ENCODE data around the gene BTNL9. TPM values are rescaled to one million over a fixed set of nuclear protein-coding genes. Genes with fewer than 3 reads are reported as not detected.

The BTNL9 gene
- total RNA-seq, 6 donors from 2014 or later: 71.8 to 634 (median 147) TPM

DNA sequence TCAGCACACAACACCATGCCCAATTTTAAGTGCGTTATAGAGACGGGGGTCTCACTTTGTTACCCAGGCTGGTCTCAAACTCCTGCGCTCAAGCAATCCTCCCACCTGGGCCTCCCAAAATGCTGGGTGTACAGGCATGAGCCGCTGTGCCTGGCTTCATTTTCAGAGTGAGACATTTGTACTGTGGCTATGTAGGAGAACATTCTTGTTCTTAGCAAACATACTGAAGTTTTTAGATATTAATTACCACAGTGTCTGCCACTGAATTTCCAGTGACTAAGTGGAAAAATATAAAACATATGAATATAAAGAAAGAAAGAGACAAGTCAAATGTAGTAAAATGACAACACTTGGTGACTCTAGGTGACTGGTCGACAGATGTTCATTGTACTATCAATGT lies 20.9 kb downstream of the BTNL9 start:
- Histone ChIP-seq H3K27me3 (peaks cover 0 to 14% (median 9%) of the 10 kb centered on the region in 4 donors), H3K27ac (no peak overlapping the region), H3K4me1 (peaks cover 0 to 8% (median 3%) of the 10 kb centered on the region in 4 donors), H3K36me3 (peaks cover 0 to 28% (median 6%) of the 10 kb centered on the region in 4 donors), H3K4me3 (no peak overlapping the region), H3K9me3 (no peaks in the 10 kb centered on the region)
- DNase-seq (no peak), ATAC-seq (ENCODE audit: low FRiP score in 2 of 2) (no peak)
- TF ChIP-seq POLR2A (IDR thresholded peaks at IDR 0.05) (no peak), EP300 (IDR thresholded peaks at IDR 0.05) (no peak), CTCF (IDR thresholded peaks at IDR 0.05) (no peak), POLR2AphosphoS5 (IDR thresholded peaks at IDR 0.05) (no peak)
- WGBS, 2 donors: 94 to 95% methylated on average over 5 of the region's 5 CpGs

GRCh38 chr5:181061645-181062044 lies 21.6 kb downstream of the BTNL9 start:
- H3K9me3 ChIP-seq: no peaks in the 10 kb centered on the region
- TF ChIP-seq POLR2AphosphoS5 (IDR thresholded peaks at IDR 0.05) (no peak), EP300 (IDR thresholded peaks at IDR 0.05) (no peak), POLR2A (IDR thresholded peaks at IDR 0.05) (no peak), CTCF (IDR thresholded peaks at IDR 0.05) (no peak)

DNA sequence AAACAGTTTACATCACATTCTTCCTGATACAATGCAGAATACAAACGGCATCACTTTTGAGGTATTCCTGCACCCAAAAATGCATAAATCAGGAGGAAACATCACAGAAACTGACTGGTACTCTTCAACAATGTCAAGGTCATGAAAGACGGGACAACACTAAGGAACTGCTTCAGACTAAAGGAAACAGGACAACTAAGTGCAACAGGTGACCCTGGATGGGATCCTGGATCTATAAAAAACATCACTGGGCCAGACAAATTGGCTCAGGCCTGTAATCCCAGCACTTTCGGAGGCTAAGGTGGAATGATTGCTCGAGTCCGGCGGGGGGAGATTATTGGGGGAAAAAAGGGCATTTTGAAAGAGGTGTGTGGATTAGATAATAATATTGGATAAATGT lies 22.6 kb downstream of the BTNL9 start:
- no peak overlapping the region for H3K4me3 ChIP-seq
- WGBS, 2 donors: 88% methylated on average over 6 of the region's 6 CpGs

More at GRCh38 chr5:181061645-181062044, 21.6 kb downstream of the BTNL9 start:
- Histone ChIP-seq H3K4me1 (peaks cover 0 to 8% (median 3%) of the 10 kb centered on the region in 4 donors), H3K4me3 (no peak overlapping the region), H3K36me3 (peaks cover 0 to 21% (median 6%) of the 10 kb centered on the region in 4 donors), H3K27me3 (peaks cover 0 to 14% (median 9%) of the 10 kb centered on the region in 4 donors), H3K27ac (no peak overlapping the region)
- WGBS, 2 donors: 66 to 76% methylated on average over 14 of the region's 14 CpGs
- DNase-seq: no peak
- no peak for ATAC-seq (ENCODE audit: low FRiP score in 2 of 2)

DNA sequence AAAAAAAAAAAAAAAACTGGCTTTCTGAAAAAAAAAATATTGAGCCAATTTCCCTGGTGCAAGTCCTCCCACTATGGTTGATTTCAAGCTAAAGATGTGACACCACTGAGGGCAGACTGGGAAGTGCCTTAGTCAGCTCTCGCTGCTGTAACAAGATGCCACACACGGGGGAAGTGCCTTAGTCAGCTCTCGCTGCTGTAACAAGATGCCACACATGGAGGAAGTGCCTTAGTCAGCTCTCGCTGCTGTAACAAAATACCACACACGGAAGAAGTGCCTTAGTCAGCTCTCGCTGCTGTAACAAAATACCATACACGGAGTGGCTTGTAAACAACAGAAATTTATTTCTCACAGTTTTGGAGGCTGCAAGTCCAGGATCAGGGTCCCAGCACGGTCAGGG lies 23.4 kb downstream of the BTNL9 start:
- no peak for DNase-seq
- ATAC-seq (ENCODE audit: low FRiP score in 2 of 2): no peak
- no peak for TF ChIP-seq EP300 (IDR thresholded peaks at IDR 0.05)
- TF ChIP-seq CTCF (IDR thresholded peaks at IDR 0.05): no peak
- TF ChIP-seq POLR2AphosphoS5 (IDR thresholded peaks at IDR 0.05): no peak
- TF ChIP-seq POLR2A (IDR thresholded peaks at IDR 0.05): no peak
- peaks cover 0 to 14% (median 9%) of the 10 kb centered on the region in 4 donors for H3K27me3 ChIP-seq
- H3K36me3 ChIP-seq: peaks cover 0 to 12% (median 6%) of the 10 kb centered on the region in 4 donors
- no peak overlapping the region for H3K4me3 ChIP-seq
- no peaks in the 10 kb centered on the region for H3K9me3 ChIP-seq
- 81 to 89% methylated on average over 7 to 8 of the region's 8 CpGs for WGBS, 2 donors
- H3K4me1 ChIP-seq: peaks cover 0 to 8% (median 3%) of the 10 kb centered on the region in 4 donors
- no peak overlapping the region for H3K27ac ChIP-seq

More for the DNA sequence above, 22.6 kb downstream of the BTNL9 start:
- Histone ChIP-seq H3K36me3 (peaks cover 0 to 19% (median 6%) of the 10 kb centered on the region in 4 donors), H3K9me3 (no peaks in the 10 kb centered on the region), H3K27me3 (peaks cover 0 to 14% (median 9%) of the 10 kb centered on the region in 4 donors), H3K4me1 (peaks cover 0 to 8% (median 3%) of the 10 kb centered on the region in 4 donors), H3K27ac (no peak overlapping the region)
- TF ChIP-seq CTCF (IDR thresholded peaks at IDR 0.05) (no peak), POLR2AphosphoS5 (IDR thresholded peaks at IDR 0.05) (no peak), POLR2A (IDR thresholded peaks at IDR 0.05) (no peak), EP300 (IDR thresholded peaks at IDR 0.05) (no peak)
- ATAC-seq (ENCODE audit: low FRiP score in 2 of 2) (no peak), DNase-seq (no peak)

- no peak overlapping the region for H3K4me3 ChIP-seq
- no peak for TF ChIP-seq EP300 (IDR thresholded peaks at IDR 0.05)
- no peak for TF ChIP-seq POLR2AphosphoS5 (IDR thresholded peaks at IDR 0.05)
- TF ChIP-seq POLR2A (IDR thresholded peaks at IDR 0.05): no peak
- no peak for TF ChIP-seq CTCF (IDR thresholded peaks at IDR 0.05)
- WGBS, 2 donors: 90 to 96% methylated on average over 5 to 7 of the region's 7 CpGs
- H3K27me3 ChIP-seq: peaks cover 0 to 4% (median 0%) of the 10 kb centered on the region in 4 donors
- ATAC-seq (ENCODE audit: low FRiP score in 2 of 2) (no peak), DNase-seq (no peak)
- no peaks in the 10 kb centered on the region for H3K9me3 ChIP-seq
- H3K27ac ChIP-seq: no peak overlapping the region
- H3K4me1 ChIP-seq: no peaks in the 10 kb centered on the region
- peaks cover 0 to 4% (median 2%) of the 10 kb centered on the region in 4 donors for H3K36me3 ChIP-seq
Observed at GRCh38 chr5:181064987-181065386, 24.9 kb downstream of the BTNL9 start.

Measured in upper lobe of left lung (tissue), 6 donors.